Measurements from ENCODE around the gene SLC4A5.

- TF ChIP-seq CTCF (IDR thresholded peaks at IDR 0.05) (peak; percentile 62 to 88), POLR2A (IDR thresholded peaks at IDR 0.05) (peak in 1 of 2 donors; percentile 63)
Measured at GRCh38 chr2:74198461-74199274, 144.5 kb downstream of the SLC4A5 start, which contains the start of gene MTHFD2.
